Measurements from ENCODE around the gene RAB36. TPM values are rescaled to one million over a fixed set of nuclear protein-coding genes. Genes with fewer than 3 reads are reported as not detected.

The RAB36 gene
- total RNA-seq, 1 donor = 5.6 TPM

GRCh38 chr22:23213022-23213555, 67.8 kb downstream of the RAB36 start:
- H3K4me3 ChIP-seq (ENCODE audit: low read depth, low read length) = no peak overlapping the region
- no peak for DNase-seq (ENCODE audit: low read depth)
- TF ChIP-seq CTCF (IDR thresholded peaks at IDR 0.05; ENCODE audit: insufficient read depth, low read depth, low read length) = no peak

- no peak for TF ChIP-seq CTCF (IDR thresholded peaks at IDR 0.05; ENCODE audit: insufficient read depth, low read depth, low read length)
- H3K4me3 ChIP-seq (ENCODE audit: low read depth, low read length) = no peak overlapping the region
- DNase-seq (ENCODE audit: low read depth) = no peak
Observed at GRCh38 chr22:23213581-23214334, 68.5 kb downstream of the RAB36 start.

Small RNA genes within 50 kb of the gene (small RNA-seq; reads per million reads assigned to genes)
- gene BCRP8 (not detected), gene RF00017 (not detected), gene RF00066 (not detected)

Other genes starting within 250 kb of the RAB36 start
- 0.64 and 1.3 TPM in 2 replicates for gene GNAZ, start 75.0 kb upstream of the RAB36 start, total RNA-seq
- gene RSPH14, start 3.5 kb upstream of the RAB36 start, total RNA-seq = under 0.01 and 0.43 TPM in 2 replicates
- gene BCR, start 35.0 kb downstream of the RAB36 start, total RNA-seq = 36.7 and 40.9 TPM in 2 replicates

All from fibroblast of villous mesenchyme (primary cell).